ENCODE results near the gene PEX1. TPM values are rescaled to one million over a fixed set of nuclear protein-coding genes. Genes with fewer than 3 reads are reported as not detected.
"Not testable (repeated sequence)": the region's sequence is repeated elsewhere in the genome, so short reads cannot be mapped to it uniquely, and the experiment has no call there.

The PEX1 gene
- total RNA-seq, 2 donors from 2014 or later: 18.4 to 20.6 TPM

- no peak for TF ChIP-seq CTCF (IDR thresholded peaks at IDR 0.05)
- no peak for DNase-seq
Observed at GRCh38 chr7:92546856-92547497, 18.7 kb upstream of the PEX1 start.

GRCh38 chr7:92545116-92545515 is 16.8 kb upstream of the PEX1 start:
- H3K27ac ChIP-seq; H3K4me1 ChIP-seq; H3K4me3 ChIP-seq; H3K9ac ChIP-seq (ENCODE audit: low read depth in 2 of 2, low read length in 2 of 2); intact Hi-C loops (cut with DNase I); H3K36me3 ChIP-seq; DNase-seq; H3K9me3 ChIP-seq; H3K27me3 ChIP-seq: not testable (repeated sequence)

More at GRCh38 chr7:92546856-92547497, 18.7 kb upstream of the PEX1 start:
- Histone ChIP-seq H3K36me3 (no peaks in the 10 kb centered on the region), H3K9me3 (no peaks in the 10 kb centered on the region), H3K9ac (ENCODE audit: low read depth in 2 of 2, low read length in 2 of 2) (no peak overlapping the region), H3K27me3 (no peaks in the 10 kb centered on the region), H3K27ac (no peak overlapping the region), H3K4me1 (no peaks in the 10 kb centered on the region), H3K4me3 (no peak overlapping the region)
- intact Hi-C loops (cut with DNase I): no loop called here

- H3K4me3 ChIP-seq; H3K36me3 ChIP-seq; H3K27ac ChIP-seq; H3K9ac ChIP-seq (ENCODE audit: low read depth in 2 of 2, low read length in 2 of 2); DNase-seq; H3K9me3 ChIP-seq; H3K4me1 ChIP-seq; intact Hi-C loops (cut with DNase I); H3K27me3 ChIP-seq: not testable (repeated sequence)
Observed at GRCh38 chr7:92543542-92543941, 15.2 kb upstream of the PEX1 start.

- Histone ChIP-seq H3K9me3 (no peaks in the 10 kb centered on the region), H3K27ac (no peak overlapping the region), H3K36me3 (peaks cover 34% of the 10 kb centered on the region), H3K27me3 (no peaks in the 10 kb centered on the region), H3K4me3 (no peak overlapping the region), H3K9ac (ENCODE audit: low read depth in 2 of 2, low read length in 2 of 2) (no peak overlapping the region), H3K4me1 (no peaks in the 10 kb centered on the region)
- TF ChIP-seq CTCF (IDR thresholded peaks at IDR 0.05): no peak
- no peak for DNase-seq
- intact Hi-C loops (cut with DNase I): no loop called here
Observed at GRCh38 chr7:92534572-92534971, 6.3 kb upstream of the PEX1 start.

- no peaks in the 10 kb centered on the region for H3K4me1 ChIP-seq
- no peaks in the 10 kb centered on the region for H3K27me3 ChIP-seq
- no peaks in the 10 kb centered on the region for H3K9me3 ChIP-seq
- H3K4me3 ChIP-seq: peak overlapping the region; percentile 77
- intact Hi-C loops (cut with DNase I): loop anchor here (10.0 kb wide), 1 partner anchor 74 kb away; no protein-coding TSS in a partner anchor
- H3K27ac ChIP-seq: peak overlapping the region; percentile 81
- H3K9ac ChIP-seq (ENCODE audit: low read depth in 2 of 2, low read length in 2 of 2): peak overlapping the region; percentile 67 to 89
- H3K36me3 ChIP-seq: peaks cover 16% of the 10 kb centered on the region
- no peak for TF ChIP-seq CTCF (IDR thresholded peaks at IDR 0.05)
- DNase-seq: no peak
Observed at GRCh38 chr7:92528958-92529264, 591 bp upstream of the PEX1 start.

GRCh38 chr7:92527300-92528187 is 776 bp downstream of the PEX1 start:
- DNase-seq: peak; percentile 63
- Histone ChIP-seq H3K4me3 (peak overlapping the region; percentile 77), H3K27me3 (no peaks in the 10 kb centered on the region), H3K9ac (ENCODE audit: low read depth in 2 of 2, low read length in 2 of 2) (peak overlapping the region; percentile 83 to 90), H3K27ac (peak overlapping the region; percentile 58), H3K4me1 (no peaks in the 10 kb centered on the region), H3K36me3 (peaks cover 6% of the 10 kb centered on the region), H3K9me3 (no peaks in the 10 kb centered on the region)
- no peak for TF ChIP-seq CTCF (IDR thresholded peaks at IDR 0.05)
- intact Hi-C loops (cut with DNase I): loop anchor here (10.0 kb wide), 1 partner anchor 73 kb away; no protein-coding TSS in a partner anchor

Measured in colonic mucosa (tissue), 4 donors.